Coronary artery (tissue), 2 donors: ENCODE results near the gene CD34.
"Not testable (repeated sequence)": the region's sequence is repeated elsewhere in the genome, so short reads cannot be mapped to it uniquely, and the experiment has no call there.

ENCODE experiments used
- DNase-seq: peaks from one replicate; pipeline ENCODE4 v3.0.0-alpha.2; 2017; ENCODE audit warnings: low spot score
- H3K27ac ChIP-seq, 2 donors: fragments of 200-600 bp; sonication (generic); one replicate each; pipeline ENCODE4 v1.5.1; 2016 to 2019
- H3K4me3 ChIP-seq: fragments of 200-600 bp; sonication (generic); 2 replicates; pipeline ENCODE4 v1.5.1; 2016; ENCODE audit warnings: mild to moderate bottlenecking, moderate library complexity
- CTCF ChIP-seq: fragments of 200-600 bp; sonication (generic); IDR thresholded peaks from one replicate; pipeline ENCODE4 v1.5.1; 2019; ENCODE audit warnings: antibody characterized with exemption

CD34 gene

GRCh38 chr1:207946756-207947155, 35.8 kb upstream of the CD34 start:
- H3K27ac ChIP-seq: no peak overlapping the region
- DNase-seq: no peak
- no peak for TF ChIP-seq CTCF
- H3K4me3 ChIP-seq: no peak overlapping the region

GRCh38 chr1:207944571-207944970, 33.6 kb upstream of the CD34 start:
- Histone ChIP-seq H3K4me3 (no peak overlapping the region), H3K27ac (no peak overlapping the region)
- no peak for TF ChIP-seq CTCF
- no peak for DNase-seq

GRCh38 chr1:207942337-207942741, 31.4 kb upstream of the CD34 start:
- H3K27ac ChIP-seq: peak overlapping the region; percentile 63 to 75
- peak overlapping the region; percentile 33 for H3K4me3 ChIP-seq
- DNase-seq: not testable (repeated sequence)

GRCh38 chr1:207941665-207942064, 30.7 kb upstream of the CD34 start:
- Histone ChIP-seq H3K27ac (peak overlapping the region; percentile 63 to 75), H3K4me3 (peak overlapping the region; percentile 4)
- peak; percentile 92 for DNase-seq
- no peak for TF ChIP-seq CTCF

GRCh38 chr1:207938016-207938415, 27.1 kb upstream of the CD34 start:
- Histone ChIP-seq H3K4me3 (no peak overlapping the region), H3K27ac (no peak overlapping the region)
- TF ChIP-seq CTCF: no peak
- no peak for DNase-seq

GRCh38 chr1:207937204-207937603, 26.3 kb upstream of the CD34 start:
- DNase-seq: no peak
- Histone ChIP-seq H3K4me3 (no peak overlapping the region), H3K27ac (no peak overlapping the region)
- TF ChIP-seq CTCF: no peak

GRCh38 chr1:207935166-207935583, 24.2 kb upstream of the CD34 start:
- no peak for DNase-seq
- no peak for TF ChIP-seq CTCF
- Histone ChIP-seq H3K27ac (no peak overlapping the region), H3K4me3 (no peak overlapping the region)
